H1 (cell line): ENCODE data around the gene INPP5A. TPM values are rescaled to one million over a fixed set of nuclear protein-coding genes. Genes with fewer than 3 reads are reported as not detected.
A peak's percentile ranks its signal among the peaks of the same experiment; 100 is the strongest.

Experiments
- CTCF ChIA-PET: fragments of 300-600 bp; sonication (Branson Sonifier 250); formaldehyde crosslinking; loops from one replicate; lab custom pipeline; 2021; ENCODE audit not compliant: partially characterized antibody; lab: Charles Lee
- POLR2A ChIA-PET: fragments of 300-600 bp; sonication (Branson Sonifier 250); formaldehyde crosslinking; loops from one replicate; lab custom pipeline; 2021; ENCODE audit warnings: inconsistent platforms; ENCODE audit not compliant: partially characterized antibody; lab: Charles Lee
- DNase-seq, 2 experiments: peaks; one replicate each; pipeline versions ENCODE4 v3.0.0 to v3.0.0-alpha.2; 2010 to 2022; ENCODE audit warnings: low spot score in 2 of 2, low read depth in 1 of 2, mixed read lengths in 1 of 2
- FAIRE-seq: peaks from 2 replicates; lab custom pipeline; 2011; peaks lifted over from hg19 to GRCh38; lab: Jason Lieb, UNC
- H2AFZ ChIP-seq: 2 replicates; pipeline ENCODE4 v1.8.1; 2012; ENCODE audit warnings: low read length, inconsistent platforms
- H2AK5ac ChIP-seq: 2 replicates; pipeline ENCODE4 v1.6.1; 2013; ENCODE audit warnings: low read depth, low read length
- H2BK120ac ChIP-seq: replicated peaks from 2 replicates; pipeline ENCODE3; 2013; ENCODE audit warnings: low read depth, low read length, inconsistent platforms
- H2BK12ac ChIP-seq: 2 replicates; pipeline ENCODE4 v1.6.1; 2013; ENCODE audit warnings: low read depth, low read length
- H2BK15ac ChIP-seq: 2 replicates; pipeline ENCODE4 v1.6.1; 2013; ENCODE audit warnings: low read length
- H2BK20ac ChIP-seq: 2 replicates; pipeline ENCODE4 v1.6.1; 2013; ENCODE audit warnings: low read length
- H2BK5ac ChIP-seq: 2 replicates; pipeline ENCODE4 v1.6.1; 2013; ENCODE audit warnings: low read depth, low read length
- H3K14ac ChIP-seq: 2 replicates; pipeline ENCODE4 v1.6.1; 2013; ENCODE audit warnings: inconsistent platforms; ENCODE audit not compliant: insufficient read length
- H3K18ac ChIP-seq: 2 replicates; pipeline ENCODE4 v1.6.1; 2013; ENCODE audit warnings: low read length; ENCODE audit errors: extremely low read depth
- H3K23ac ChIP-seq: 2 replicates; pipeline ENCODE4 v1.6.1; 2013; ENCODE audit warnings: inconsistent platforms; ENCODE audit not compliant: insufficient read length
- H3K23me2 ChIP-seq: 2 replicates; pipeline ENCODE4 v1.6.1; 2013; ENCODE audit warnings: low read depth, low read length
- H3K27ac ChIP-seq: 2 replicates; pipeline ENCODE4 v1.6.1; 2011; ENCODE audit warnings: low read depth, low read length, inconsistent platforms
- H3K27me3 ChIP-seq, 4 experiments: replicated peaks in 1 of 4; 1 replicate in 1 of 4; 2 replicates in 3 of 4; pipeline versions ENCODE4 v1.6.1 to v1.8.1; 2011 to 2013; ENCODE audit warnings: low read length in 3 of 4, mild to moderate bottlenecking in 3 of 4, inconsistent platforms in 2 of 4, mixed read lengths in 2 of 4, moderate library complexity in 1 of 4; ENCODE audit not compliant: control insufficient read depth in 3 of 4, insufficient read depth in 3 of 4; ENCODE audit errors: extremely low read depth in 1 of 4
- H3K36me3 ChIP-seq, 4 experiments: 2 replicates each; pipeline versions ENCODE4 v1.6.1 to v1.8.1; 2011 to 2013; ENCODE audit warnings: mild to moderate bottlenecking in 4 of 4, low read length in 3 of 4, moderate library complexity in 2 of 4, control low read depth in 1 of 4, inconsistent platforms in 1 of 4; ENCODE audit not compliant: insufficient read depth in 4 of 4, control insufficient read depth in 2 of 4
- H3K4ac ChIP-seq: replicated peaks from 2 replicates; pipeline ENCODE3; 2013; ENCODE audit warnings: low read length, low read depth, mixed read lengths, inconsistent platforms; ENCODE audit not compliant: insufficient read length
- H3K4me1 ChIP-seq, 4 experiments: replicated peaks in 1 of 4; 1 replicate in 1 of 4; 2 replicates in 3 of 4; pipeline versions ENCODE4 v1.6.1 to v1.8.1; 2011 to 2013; ENCODE audit warnings: low read length in 3 of 4, inconsistent platforms in 2 of 4, mixed read lengths in 1 of 4; ENCODE audit not compliant: insufficient read depth in 4 of 4, control insufficient read depth in 3 of 4
- H3K4me2 ChIP-seq, 2 experiments: 2 replicates each; pipeline versions ENCODE4 v1.6.1 to v1.8.1; 2011 to 2013; ENCODE audit warnings: low read depth in 2 of 2, low read length in 2 of 2, control low read depth in 1 of 2, inconsistent platforms in 1 of 2, mild to moderate bottlenecking in 1 of 2; ENCODE audit not compliant: insufficient read depth in 1 of 2
- H3K4me3 ChIP-seq, 4 experiments: fragments of 200-600, 300-600 bp in 1 of 4; sonication (generic), shearing (Covaris generic), sonication (Bioruptor Twin) in 1 of 4; 2 replicates each; pipeline versions ENCODE4 v1.5.1 to v1.8.1; 2011 to 2016; ENCODE audit warnings: low read length in 4 of 4, low read depth in 3 of 4, control low read depth in 2 of 4, inconsistent platforms in 2 of 4, mild to moderate bottlenecking in 2 of 4, mixed read lengths in 1 of 4, moderate library complexity in 1 of 4; ENCODE audit not compliant: insufficient read depth in 2 of 4; ENCODE audit errors: extremely low read depth in 1 of 4
- H3K56ac ChIP-seq: replicated peaks from 2 replicates; pipeline ENCODE3; 2013; ENCODE audit warnings: low read depth, mild to moderate bottlenecking, mixed read lengths, low read length, inconsistent platforms; ENCODE audit not compliant: insufficient read length
- H3K79me1 ChIP-seq: 2 replicates; pipeline ENCODE4 v1.6.1; 2013; ENCODE audit warnings: low read depth, low read length, control low read depth
- H3K79me2 ChIP-seq, 2 experiments: 2 replicates each; pipeline versions ENCODE4 v1.6.1 to v1.8.1; 2012 to 2013; ENCODE audit warnings: low read length in 2 of 2, mild to moderate bottlenecking in 2 of 2, inconsistent platforms in 1 of 2; ENCODE audit not compliant: insufficient read depth in 2 of 2, control insufficient read depth in 1 of 2
- H3K9ac ChIP-seq, 4 experiments: replicated peaks in 1 of 4; 1 replicate in 1 of 4; 2 replicates in 3 of 4; pipeline versions ENCODE4 v1.6.1 to v1.8.1; 2011 to 2013; ENCODE audit warnings: low read depth in 3 of 4, low read length in 3 of 4, control low read depth in 2 of 4, mild to moderate bottlenecking in 2 of 4, moderate library complexity in 2 of 4, inconsistent platforms in 1 of 4; ENCODE audit errors: extremely low read depth in 1 of 4
- H3K9me3 ChIP-seq, 2 experiments: 2 replicates each; pipeline versions ENCODE4 v1.6.1 to v1.8.1; 2012 to 2013; ENCODE audit warnings: mild to moderate bottlenecking in 2 of 2, moderate library complexity in 2 of 2, control low read depth in 1 of 2, inconsistent platforms in 1 of 2, low read depth in 1 of 2, low read length in 1 of 2, mixed read lengths in 1 of 2; ENCODE audit not compliant: insufficient read depth in 2 of 2
- H4K20me1 ChIP-seq, 2 experiments: replicated peaks in 1 of 2; 2 replicates each; pipeline versions ENCODE3 to v1.8.1; 2011 to 2013; ENCODE audit warnings: inconsistent platforms in 2 of 2, low read length in 2 of 2, mild to moderate bottlenecking in 1 of 2; ENCODE audit not compliant: insufficient read depth in 2 of 2, control insufficient read depth in 1 of 2
- H4K5ac ChIP-seq: 2 replicates; pipeline ENCODE4 v1.6.1; 2013; ENCODE audit warnings: low read length, low read depth, mixed read lengths, inconsistent platforms; ENCODE audit not compliant: insufficient read length
- H4K8ac ChIP-seq: 2 replicates; pipeline ENCODE4 v1.8.0; 2013; ENCODE audit warnings: mild to moderate bottlenecking, moderate library complexity, low read length, inconsistent platforms; ENCODE audit not compliant: insufficient read depth; ENCODE audit errors: extremely low read depth
- H4K91ac ChIP-seq: replicated peaks from 2 replicates; pipeline ENCODE3; 2013; ENCODE audit warnings: low read length, mixed read lengths, inconsistent platforms; ENCODE audit not compliant: insufficient read length
- BCL11A ChIP-seq, 2 experiments: IDR thresholded peaks; one replicate each; pipeline ENCODE4 v1.6.1; 2011; ENCODE audit warnings: low read depth in 2 of 2, low read length in 2 of 2, mild to moderate bottlenecking in 2 of 2
- CTCF ChIP-seq, 3 experiments: IDR thresholded peaks; 1 replicate in 2 of 3; 2 replicates in 1 of 3; pipeline versions ENCODE4 v1.5.1 to v1.6.1; 2011; ENCODE audit warnings: low read length in 3 of 3, mild to moderate bottlenecking in 3 of 3, inconsistent platforms in 2 of 3, low read depth in 1 of 3, moderate library complexity in 1 of 3; ENCODE audit not compliant: insufficient read depth in 1 of 3; ENCODE audit errors: control extremely low read depth in 1 of 3
- whole genome bisulfite sequencing, 2 experiments: shearing (Covaris generic) in 1 of 2; methylation state at CpG; one replicate each; pipeline versions ENCODE4 v1.1.6 to v1.1.7; 2013 to 2015; ENCODE audit warnings: low lambda C conversion rate in 2 of 2, mixed read lengths in 2 of 2, inconsistent platforms in 1 of 2, low coverage in 1 of 2, missing lambda C conversion rate in 1 of 2; ENCODE audit not compliant: insufficient replicate concordance in 2 of 2, insufficient coverage in 1 of 2, insufficient read length in 1 of 2; ENCODE audit errors: extremely low coverage in 1 of 2, missing lambda C conversion rate in 1 of 2; 5-methylcytosine and 5-hydroxymethylcytosine counted together
- polyA plus RNA-seq, 7 experiments: library from polyadenylated mRNA; depleted of rRNA in 3 of 7; stranded (reverse) in 5 of 7; unstranded in 2 of 7; fragments of >200 nt in 5 of 7; fragments of 200-250 nt in 2 of 7; gene quantifications; 1 replicate in 5 of 7; 2 replicates in 1 of 7; 4 replicates in 1 of 7; pipeline versions ENCODE4 v1.2.1 to v1.2.3, GENCODE V29; 2011 to 2013; ENCODE audit warnings: missing spikeins in 2 of 7, mixed read lengths in 2 of 7
- total RNA-seq: library from RNA; stranded (reverse); fragmentation: NEBNext Ultra II Directional; extraction: Animal tissue kit (Norgen Biotek cat#: 25700); gene quantifications from 2 replicates; pipeline ENCODE4 v1.2.1, GENCODE V29; 2021

The INPP5A gene
- total and polyA plus RNA-seq, 2 of the 8 experiments (the other 6 are each of a cell fraction or from before 2014, with no cell fraction given): 19.7 to 27.5 TPM

- Histone ChIP-seq H4K20me1 (peaks cover 3 to 16% of the 10 kb centered on the region in 2 experiments), H3K79me1 (peaks cover 8% of the 10 kb centered on the region), H3K4me2 (no peak overlapping the region), H3K18ac (no peak overlapping the region), H3K4me3 (no peak overlapping the region), H2BK15ac (no peak overlapping the region), H3K4ac (no peak overlapping the region), H4K8ac (no peak overlapping the region), H3K23ac (no peak overlapping the region), H3K9me3 (no peaks in the 10 kb centered on the region; a peak in 1 of 4 replicates), H3K14ac (no peak overlapping the region), H2BK120ac (no peak overlapping the region), H3K36me3 (no peaks in the 10 kb centered on the region), H2AFZ (no peak overlapping the region), H2BK12ac (no peak overlapping the region), H3K79me2 (peaks cover 0 to 11% of the 10 kb centered on the region in 2 experiments; a peak in 2 of 4 replicates), H3K27ac (no peak overlapping the region), H2BK20ac (no peak overlapping the region), H4K91ac (no peak overlapping the region), H3K4me1 (no peaks in the 10 kb centered on the region; a peak in 1 of 7 replicates), H2AK5ac (no peak overlapping the region), H3K56ac (no peak overlapping the region)
- POLR2A ChIA-PET: no interaction called here
- DNase-seq (no peak), FAIRE-seq (no peak)
- CTCF ChIA-PET: interaction anchor here (0.6 to 1.7 kb wide), 3 partner anchors 13 to 203 kb away, joined by 3 to 4 read pairs (median 3); no protein-coding TSS in a partner anchor
- WGBS, 2 experiments: 92% methylated on average over 24 of the region's 24 CpGs; no CpG with 5 or more reads in 1 of the 2 experiments
- TF ChIP-seq BCL11A (IDR thresholded peaks at IDR 0.05; ENCODE audit: low read depth in 2 of 2, low read length in 2 of 2) (no peak), CTCF (IDR thresholded peaks at IDR 0.05; ENCODE audit: control extremely low read depth in 1 of 3, insufficient read depth in 1 of 3, low read depth in 1 of 3, low read length in 3 of 3) (peak in 1 of 3 experiments; percentile 23; a peak in 2 of 4 replicates)
- TF ChIP-seq, all 59 proteins: peak for 1
- H3K9ac ChIP-seq: no peak overlapping the region
- no peak overlapping the region for H4K5ac ChIP-seq
- peaks cover 4% of the 10 kb centered on the region; the same call in 1 of the 2 replicates for H3K23me2 ChIP-seq
- no peak overlapping the region for H2BK5ac ChIP-seq
- H3K27me3 ChIP-seq: no peaks in the 10 kb centered on the region; a peak in 1 of 7 replicates
Observed at GRCh38 chr10:132563485-132564248, 26.1 kb downstream of the INPP5A start.
